ENCODE results near the gene WDR93.

DNA sequence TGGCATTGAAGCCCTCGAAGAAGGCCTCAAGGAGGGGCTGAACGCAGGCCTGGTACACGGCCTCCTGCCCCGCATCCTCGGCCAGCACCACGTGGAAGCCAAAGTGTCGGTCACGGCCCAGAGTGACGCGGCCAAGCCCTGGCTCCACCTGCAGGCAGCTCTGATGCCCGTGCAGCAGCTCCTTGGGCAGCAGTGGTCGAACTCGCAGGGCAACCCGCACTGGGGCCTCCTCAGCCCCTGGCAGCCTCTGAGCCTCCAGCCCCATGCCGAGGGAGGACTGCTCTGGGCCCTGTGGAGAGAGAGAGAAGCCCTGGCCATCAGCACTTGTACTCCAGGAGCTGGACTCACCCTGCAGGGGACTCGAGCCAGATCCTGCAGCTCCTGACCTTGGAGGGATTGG is 37.9 kb upstream of the WDR93 start:
- TF ChIP-seq EZH2 (IDR thresholded peaks at IDR 0.05; ENCODE audit: borderline replicate concordance, insufficient read depth, low read depth, low read length, poor library complexity, severe bottlenecking), result no peak
- TF ChIP-seq, protein P1, sequence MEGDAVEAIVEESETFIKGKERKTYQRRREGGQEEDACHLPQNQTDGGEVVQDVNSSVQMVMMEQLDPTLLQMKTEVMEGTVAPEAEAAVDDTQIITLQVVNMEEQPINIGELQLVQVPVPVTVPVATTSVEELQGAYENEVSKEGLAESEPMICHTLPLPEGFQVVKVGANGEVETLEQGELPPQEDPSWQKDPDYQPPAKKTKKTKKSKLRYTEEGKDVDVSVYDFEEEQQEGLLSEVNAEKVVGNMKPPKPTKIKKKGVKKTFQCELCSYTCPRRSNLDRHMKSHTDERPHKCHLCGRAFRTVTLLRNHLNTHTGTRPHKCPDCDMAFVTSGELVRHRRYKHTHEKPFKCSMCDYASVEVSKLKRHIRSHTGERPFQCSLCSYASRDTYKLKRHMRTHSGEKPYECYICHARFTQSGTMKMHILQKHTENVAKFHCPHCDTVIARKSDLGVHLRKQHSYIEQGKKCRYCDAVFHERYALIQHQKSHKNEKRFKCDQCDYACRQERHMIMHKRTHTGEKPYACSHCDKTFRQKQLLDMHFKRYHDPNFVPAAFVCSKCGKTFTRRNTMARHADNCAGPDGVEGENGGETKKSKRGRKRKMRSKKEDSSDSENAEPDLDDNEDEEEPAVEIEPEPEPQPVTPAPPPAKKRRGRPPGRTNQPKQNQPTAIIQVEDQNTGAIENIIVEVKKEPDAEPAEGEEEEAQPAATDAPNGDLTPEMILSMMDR (IDR thresholded peaks at IDR 0.05), result no peak
